HG03460 (cell line): ENCODE results near the gene SIPA1.
A peak's percentile ranks its signal among the peaks of the same experiment; 100 is the strongest.
"Not testable (repeated sequence)": the region's sequence is repeated elsewhere in the genome, so short reads cannot be mapped to it uniquely, and the experiment has no call there.

Source experiments
- ATAC-seq: cut with Tn5 transposase; IDR thresholded peaks from one replicate; pipeline ENCODE4 v1.9.1; 2021; ENCODE audit not compliant: unreplicated experiment

The SIPA1 gene

DNA sequence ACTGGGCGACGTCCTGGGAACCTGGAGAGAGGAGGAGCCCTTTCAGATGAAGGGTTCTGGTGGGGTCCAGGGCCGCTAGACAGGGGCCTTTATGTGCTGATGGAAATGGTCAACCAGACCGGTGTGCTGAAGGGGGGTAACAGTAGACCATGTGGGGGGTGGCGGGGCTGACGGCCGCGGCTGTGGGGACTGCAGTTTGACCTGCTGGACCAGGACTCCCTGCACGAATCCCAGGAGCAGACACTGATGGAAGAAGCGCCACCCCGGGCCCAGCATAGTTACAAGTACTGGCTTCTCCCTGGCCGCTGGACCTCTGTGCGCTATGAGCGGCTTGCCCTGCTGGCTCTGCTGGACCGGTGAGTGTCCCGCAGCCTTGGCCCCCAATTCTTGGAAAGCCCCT is 15.9 kb upstream of the SIPA1 start:
- no peak for ATAC-seq

- ATAC-seq: no peak
Observed at GRCh38 chr11:65623177-65623576, 14.7 kb upstream of the SIPA1 start.

DNA sequence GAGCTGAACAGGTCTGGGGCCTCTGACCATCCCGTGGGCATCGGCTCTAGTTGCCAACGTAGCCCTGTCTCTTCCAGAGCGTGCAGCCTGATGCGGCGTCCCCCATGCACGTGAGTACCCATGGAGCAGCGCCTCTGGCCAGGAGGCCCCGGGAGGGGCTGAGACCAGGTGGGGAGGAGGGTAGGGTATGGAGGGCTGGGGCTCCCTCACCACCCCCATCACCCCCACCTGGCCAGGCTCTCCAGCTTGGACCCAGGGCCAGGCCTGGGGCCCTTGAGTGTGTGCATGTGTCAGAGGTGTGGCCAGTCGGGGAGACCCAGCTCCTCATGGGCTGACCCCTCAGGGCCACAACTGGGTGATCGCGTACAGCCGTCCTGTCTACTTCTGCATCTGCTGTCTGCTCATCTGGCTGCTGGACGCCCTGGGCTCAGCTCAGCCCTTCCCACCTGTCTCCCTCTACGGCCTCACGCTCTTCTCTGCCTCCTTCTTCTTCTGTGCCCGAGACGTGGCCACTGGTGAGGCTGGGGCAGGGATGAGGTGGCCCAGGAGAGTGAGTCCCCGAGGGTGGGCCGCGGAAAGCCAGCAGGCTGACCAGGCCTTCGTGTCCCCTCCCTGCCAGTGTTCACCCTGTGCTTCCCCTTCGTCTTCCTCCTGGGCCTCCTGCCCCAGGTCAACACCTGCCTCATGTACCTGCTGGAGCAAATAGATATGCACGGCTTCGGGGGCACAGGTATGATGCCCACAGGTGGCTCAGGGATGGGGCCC is 13.9 kb upstream of the SIPA1 start:
- no peak for ATAC-seq

- ATAC-seq: no peak
Observed at GRCh38 chr11:65624931-65625627, 12.8 kb upstream of the SIPA1 start.

- no peak for ATAC-seq
Observed at GRCh38 chr11:65625628-65626342, 12.1 kb upstream of the SIPA1 start.

DNA sequence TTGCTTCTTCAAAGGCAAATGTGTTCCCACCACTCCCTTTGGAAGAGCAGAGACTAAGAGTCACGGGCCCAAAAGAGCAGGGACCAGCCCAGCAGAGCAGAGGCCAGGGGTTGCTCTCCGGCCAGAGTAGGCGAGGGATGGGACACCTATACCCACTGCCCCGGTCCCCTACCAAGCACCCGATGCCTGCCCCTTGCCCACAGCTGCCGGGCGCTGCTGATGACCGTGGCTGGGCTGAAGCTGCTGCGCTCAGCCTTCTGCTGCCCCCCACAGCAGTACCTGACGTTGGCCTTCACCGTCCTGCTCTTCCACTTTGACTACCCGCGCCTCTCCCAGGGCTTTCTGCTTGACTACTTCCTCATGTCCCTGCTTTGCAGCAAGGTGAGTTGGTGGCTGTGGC is 10.7 kb upstream of the SIPA1 start:
- no peak for ATAC-seq

DNA sequence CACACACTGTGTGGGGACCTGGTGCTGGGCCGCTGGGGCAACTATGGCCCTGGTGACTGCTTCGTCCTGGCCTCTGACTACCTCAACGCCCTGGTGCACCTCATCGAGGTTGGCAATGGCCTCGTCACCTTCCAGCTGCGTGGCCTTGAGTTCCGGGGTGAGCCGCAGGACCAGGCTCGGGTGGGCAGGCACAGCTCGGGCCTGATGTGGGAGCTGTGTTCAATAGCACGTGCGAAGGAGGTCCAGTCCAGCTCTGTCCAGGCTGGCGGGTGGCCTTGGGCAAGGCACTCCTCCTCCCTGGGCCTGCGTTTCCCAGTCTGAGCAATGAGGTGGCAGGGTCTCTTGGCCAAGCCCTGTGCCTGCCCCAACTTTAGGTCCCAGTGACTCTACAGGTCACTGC is 8.3 kb upstream of the SIPA1 start:
- no peak for ATAC-seq

GRCh38 chr11:65630215-65630614 is 7.7 kb upstream of the SIPA1 start:
- ATAC-seq: no peak

GRCh38 chr11:65633390-65634108 is 4.4 kb upstream of the SIPA1 start:
- no peak for ATAC-seq

DNA sequence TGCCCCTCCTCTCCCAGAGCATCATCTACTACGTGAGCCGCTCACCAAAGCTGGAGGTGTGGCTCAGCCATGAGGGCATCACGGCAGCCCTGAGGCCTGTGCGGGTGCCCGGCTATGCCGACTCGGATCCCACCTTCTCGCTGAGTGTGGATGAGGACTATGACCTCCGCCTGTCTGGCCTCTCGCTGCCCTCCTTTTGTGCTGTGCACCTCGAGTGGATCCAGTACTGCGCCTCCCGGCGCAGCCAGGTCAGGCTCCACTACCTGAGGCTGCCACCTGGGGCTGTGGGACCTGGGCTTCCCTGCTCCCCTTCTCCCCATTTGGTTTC is 3.8 kb upstream of the SIPA1 start:
- no peak for ATAC-seq

DNA sequence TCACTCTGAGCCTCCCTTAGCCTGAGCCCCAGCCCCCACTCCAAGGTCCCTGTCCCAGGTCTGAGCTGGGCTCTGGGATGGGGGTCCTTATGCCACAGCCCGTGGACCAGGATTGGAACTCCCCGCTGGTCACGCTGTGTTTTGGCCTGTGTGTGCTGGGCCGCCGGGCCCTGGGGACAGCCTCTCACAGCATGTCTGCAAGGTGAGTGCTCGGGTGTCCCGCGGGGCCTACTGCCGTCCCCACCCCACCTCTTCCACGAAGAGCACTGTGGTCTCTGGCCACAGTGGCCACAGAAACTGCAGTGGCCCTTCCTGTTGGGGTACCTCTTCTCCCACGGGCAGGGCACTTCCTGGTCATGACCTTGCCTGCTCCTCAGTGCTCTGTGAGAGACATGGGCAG is 3.5 kb upstream of the SIPA1 start:
- no peak for ATAC-seq

DNA sequence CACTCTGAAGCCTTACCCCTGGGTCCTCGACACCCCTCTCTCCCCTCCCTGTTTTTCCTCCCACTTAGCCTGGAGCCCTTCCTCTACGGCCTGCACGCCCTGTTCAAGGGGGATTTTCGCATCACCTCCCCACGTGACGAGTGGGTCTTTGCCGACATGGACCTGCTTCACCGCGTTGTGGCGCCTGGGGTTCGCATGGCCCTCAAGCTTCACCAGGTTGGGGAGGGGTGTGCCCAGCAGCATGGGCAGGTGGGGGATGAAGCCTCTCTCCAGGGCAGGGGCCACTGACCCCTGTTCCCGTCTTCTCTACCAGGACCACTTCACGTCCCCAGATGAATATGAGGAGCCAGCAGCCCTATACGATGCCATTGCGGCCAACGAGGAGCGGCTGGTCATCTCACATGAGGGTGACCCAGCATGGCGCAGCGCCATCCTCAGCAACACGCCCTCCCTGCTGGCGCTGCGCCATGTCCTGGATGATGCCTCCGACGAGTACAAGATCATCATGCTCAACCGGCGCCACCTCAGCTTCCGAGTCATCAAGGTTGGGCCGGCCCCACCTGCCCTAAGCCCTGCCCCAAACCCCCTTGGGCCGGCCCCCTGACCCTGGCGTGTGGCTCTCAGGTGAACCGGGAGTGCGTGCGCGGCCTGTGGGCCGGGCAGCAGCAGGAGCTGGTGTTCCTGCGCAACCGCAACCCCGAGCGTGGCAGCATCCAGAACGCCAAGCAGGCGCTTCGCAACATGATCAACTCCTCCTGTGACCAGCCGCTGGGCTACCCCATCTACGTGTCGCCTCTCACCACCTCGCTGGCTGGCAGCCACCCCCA is 2.8 kb upstream of the SIPA1 start:
- ATAC-seq: no peak

GRCh38 chr11:65636108-65637031 is 1.5 kb upstream of the SIPA1 start:
- ATAC-seq: no peak

- ATAC-seq: no peak
Observed at GRCh38 chr11:65637032-65637557, 806 bp upstream of the SIPA1 start.

- not testable (repeated sequence) for ATAC-seq
Observed at GRCh38 chr11:65639228-65639597, 1.3 kb downstream of the SIPA1 start.

DNA sequence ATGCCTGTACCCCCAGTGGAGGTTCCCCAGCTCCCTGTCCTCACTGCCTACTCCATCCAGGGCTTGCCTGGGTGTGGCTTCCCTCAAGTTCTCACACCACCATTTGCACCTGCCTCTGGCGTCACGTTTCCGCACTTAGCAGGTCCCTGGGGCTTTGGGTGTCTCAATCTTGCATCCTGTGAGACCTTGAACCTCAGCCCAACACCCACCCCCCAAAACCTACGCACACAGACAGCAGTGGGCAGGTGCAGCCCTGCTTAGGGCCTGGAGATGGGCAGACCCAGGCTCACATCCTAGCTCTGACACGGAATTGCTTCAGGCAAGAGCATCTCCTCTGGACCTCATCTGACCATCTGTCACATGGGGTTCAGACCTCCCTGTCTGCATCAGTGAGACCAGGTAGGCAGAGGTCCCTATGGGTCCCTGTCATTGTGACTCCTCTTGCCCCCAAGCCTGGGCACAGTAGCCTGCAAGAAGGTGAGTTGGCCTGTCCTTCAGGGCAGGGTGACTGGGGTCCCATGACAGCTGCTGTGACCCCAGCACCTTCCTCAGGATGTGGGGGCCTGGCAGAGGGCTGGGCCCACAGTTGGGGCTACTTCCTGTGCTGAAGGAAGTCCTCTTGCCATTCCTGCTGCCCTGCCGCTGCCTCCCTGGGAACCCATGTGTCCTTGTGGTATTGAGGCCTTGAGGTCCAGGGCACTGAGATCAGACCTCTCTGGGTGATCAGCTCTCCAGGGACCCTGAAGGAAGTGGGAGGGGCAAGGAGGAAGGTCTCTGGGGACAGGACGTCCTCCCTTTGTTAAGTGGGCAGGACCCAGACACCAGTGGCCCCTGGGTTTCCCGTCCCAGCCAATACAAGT is 2.0 kb downstream of the SIPA1 start:
- peak; percentile 40 for ATAC-seq

GRCh38 chr11:65640483-65641296 is 2.8 kb downstream of the SIPA1 start:
- ATAC-seq: no peak
